Measurements from ENCODE around the gene MBTD1.
"Not testable (repeated sequence)": the region's sequence is repeated elsewhere in the genome, so short reads cannot be mapped to it uniquely, and the experiment has no call there.

MBTD1 gene

GRCh38 chr17:51185763-51186332 lies 74.0 kb downstream of the MBTD1 start:
- no peak for DNase-seq

- DNase-seq, result no peak
These were observed 75.7 kb downstream of the MBTD1 start for GRCh38 chr17:51184124-51184523.

GRCh38 chr17:51180486-51180885 lies 79.4 kb downstream of the MBTD1 start:
- DNase-seq, result no peak

- not testable (repeated sequence) for DNase-seq
These were observed 87.8 kb downstream of the MBTD1 start for GRCh38 chr17:51172030-51172429.

- DNase-seq, result no peak
These were observed 89.1 kb downstream of the MBTD1 start for GRCh38 chr17:51170736-51171135.

- DNase-seq, result no peak
These were observed 90.5 kb downstream of the MBTD1 start for GRCh38 chr17:51169340-51169739.

GRCh38 chr17:51166987-51167931 lies 92.6 kb downstream of the MBTD1 start:
- peak; percentile 67 for DNase-seq

GRCh38 chr17:51166198-51166986 lies 93.5 kb downstream of the MBTD1 start, which contains the start of gene NME2:
Gene NME2, plus strand, starts transcription at chr17:51166411. Its CDS starts 420 bp downstream, at chr17:51166831.
- DNase-seq, result peak; percentile 93

GRCh38 chr17:51165680-51166197 lies 94.1 kb downstream of the MBTD1 start:
- DNase-seq, result no peak

GRCh38 chr17:51164911-51165679 lies 94.8 kb downstream of the MBTD1 start:
- peak; percentile 45 for DNase-seq

- no peak for DNase-seq
These were observed 98.3 kb downstream of the MBTD1 start for GRCh38 chr17:51161541-51161940.

GRCh38 chr17:51159604-51160003 lies 100.2 kb downstream of the MBTD1 start:
- DNase-seq, result no peak

GRCh38 chr17:51155416-51155815 lies 104.4 kb downstream of the MBTD1 start:
- no peak for DNase-seq

- peak; percentile 28 for DNase-seq
These were observed 105.7 kb downstream of the MBTD1 start for GRCh38 chr17:51154176-51154575.

GRCh38 chr17:51153210-51154072 lies 106.4 kb downstream of the MBTD1 start, which contains the start of gene NME1:
Gene NME1, plus strand, starts transcription at chr17:51153559. Its CDS starts 2,096 bp downstream, at chr17:51155655.
- DNase-seq, result peak; percentile 99

- no peak for DNase-seq
These were observed 107.1 kb downstream of the MBTD1 start for GRCh38 chr17:51152766-51153209.

- DNase-seq, result no peak
These were observed 108.9 kb downstream of the MBTD1 start for GRCh38 chr17:51150932-51151331.

GRCh38 chr17:51149163-51149562 lies 110.7 kb downstream of the MBTD1 start:
- no peak for DNase-seq

GRCh38 chr17:51147650-51148049 lies 112.2 kb downstream of the MBTD1 start:
- no peak for DNase-seq

GRCh38 chr17:51144266-51145022 lies 115.4 kb downstream of the MBTD1 start:
- DNase-seq, result no peak

Data from femur (tissue), 1 donor.